Measurements from ENCODE around the gene TDRD7. TPM values are rescaled to one million over a fixed set of nuclear protein-coding genes. Genes with fewer than 3 reads are reported as not detected.

TDRD7 gene
- total and polyA plus RNA-seq, 9 of the 15 experiments (the other 6 are each of a cell fraction or from before 2014, with no cell fraction given), result 2.2 to 7.7 (median 5.2) TPM

DNA sequence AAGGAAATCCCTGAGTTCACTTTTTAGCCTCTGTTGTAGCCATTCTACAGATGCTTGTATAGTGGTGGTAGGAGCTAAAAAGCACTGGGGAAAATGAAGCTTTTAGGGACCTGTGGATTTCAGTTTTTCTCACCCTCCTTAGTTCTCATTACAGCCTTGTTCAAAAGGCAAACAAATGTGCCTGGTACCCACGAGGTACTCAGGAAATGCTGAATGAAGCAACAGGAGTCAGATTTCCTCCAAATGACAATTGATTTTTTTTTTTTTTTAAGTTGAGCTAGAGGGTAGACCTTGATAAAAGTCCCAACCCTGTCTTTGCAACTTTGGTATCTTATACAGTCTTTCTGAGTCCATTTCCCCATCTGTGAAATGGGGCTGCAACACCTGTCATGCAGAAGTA, 68.3 kb downstream of the TDRD7 start:
- in situ Hi-C loops (cut with MboI) (no loop called here), intact Hi-C loops (cut with micrococcal nuclease) (no loop called here)
- ATAC-seq (no peak), FAIRE-seq (no peak), DNase-seq (ENCODE audit: extremely low read depth in 1 of 4, low spot score in 3 of 4) (no peak)
- Histone ChIP-seq H4K20me1 (replicated peaks; ENCODE audit: control insufficient read depth, insufficient read depth, low read length) (no peaks in the 10 kb centered on the region), H3K79me2 (ENCODE audit: control insufficient read depth, insufficient read depth, low read length) (no peaks in the 10 kb centered on the region), H3K27ac (ENCODE audit: extremely low read depth, low read depth, low read length) (no peak overlapping the region), H3K9me1 (ENCODE audit: control insufficient read depth, insufficient read depth, low read length) (no peaks in the 10 kb centered on the region), H3K4me1 (replicated peaks in 1 of 2; ENCODE audit: control insufficient read depth in 2 of 2, insufficient read depth in 2 of 2, low read length in 2 of 2) (no peaks in the 10 kb centered on the region), H3K27me3 (ENCODE audit: control insufficient read depth in 2 of 2, insufficient read depth in 2 of 2, low read length in 2 of 2) (no peaks in the 10 kb centered on the region), H3K9ac (ENCODE audit: insufficient read depth in 1 of 2, low read depth in 2 of 2, low read length in 2 of 2) (no peak overlapping the region), H3K9me3 (replicated peaks; ENCODE audit: control insufficient read depth, insufficient read depth, low read depth, low read length) (no peaks in the 10 kb centered on the region), H3K4me2 (ENCODE audit: insufficient read depth, low read length) (no peak overlapping the region), H3K36me3 (ENCODE audit: control insufficient read depth, insufficient read depth, low read length) (peaks cover 4% of the 10 kb centered on the region; the same call in 1 of the 3 replicates), H3K4me3 (no peak overlapping the region), H2AFZ (ENCODE audit: low read depth, low read length) (no peak overlapping the region)
- ChIA-PET CTCF (ENCODE audit: low intra/inter-chr PET ratio) (no interaction called here), POLR2A (interaction anchor here (0.6 kb wide), 2 partner anchors 10 to 1038 kb away, joined by 3 read pairs; no protein-coding TSS in a partner anchor)
- TF ChIP-seq STAG1 (CRISPR knock-in tag; IDR thresholded peaks at IDR 0.05; ENCODE audit: borderline replicate concordance), result no peak
- TF ChIP-seq TCF7L2 (IDR thresholded peaks at IDR 0.05; ENCODE audit: low read depth, low read length), result no peak
- no peak for TF ChIP-seq CAMTA2 (CRISPR knock-in tag; conservative IDR thresholded peaks at IDR 0.05)
- TF ChIP-seq GMEB1 (CRISPR knock-in tag; IDR thresholded peaks at IDR 0.05), result no peak
- no peak for TF ChIP-seq DLX4 (CRISPR knock-in tag; IDR thresholded peaks at IDR 0.05)
- TF ChIP-seq THAP12 (CRISPR knock-in tag; IDR thresholded peaks at IDR 0.05), result no peak
- no peak for TF ChIP-seq MCM2 (IDR thresholded peaks at IDR 0.05; ENCODE audit: low read depth)
- no peak for TF ChIP-seq SIN3B (IDR thresholded peaks at IDR 0.05; ENCODE audit: low read depth)
- TF ChIP-seq SMARCA5 (IDR thresholded peaks at IDR 0.05), result no peak
- no peak for TF ChIP-seq MAFF (IDR thresholded peaks at IDR 0.05; ENCODE audit: low read length)
- 9% methylated on average over 1 of the region's 1 CpG for WGBS (ENCODE audit: insufficient coverage, low coverage, missing lambda C conversion rate)
- no TSS peak for BruUV-seq (replicated peaks)

Measured in K562 (cell line).